Measurements from ENCODE around the gene UCK1. TPM values are rescaled to one million over a fixed set of nuclear protein-coding genes. Genes with fewer than 3 reads are reported as not detected.

Gene UCK1
- total RNA-seq, 4 donors from 2014 or later = 17.3 to 39.1 (median 24.8) TPM

GRCh38 chr9:131567910-131568309, 36.8 kb upstream of the UCK1 start:
- H3K27ac ChIP-seq = no peak overlapping the region
- no peak for TF ChIP-seq POLR2A (IDR thresholded peaks at IDR 0.05)
- H3K27me3 ChIP-seq = no peaks in the 10 kb centered on the region
- peaks cover 0 to 4% (median under 1%) of the 10 kb centered on the region in 3 donors for H3K9me3 ChIP-seq
- H3K36me3 ChIP-seq = peaks cover 0 to 21% (median 0%) of the 10 kb centered on the region in 3 donors
- DNase-seq = no peak
- intact Hi-C loops (cut with DNase I) = no loop called here
- 86 to 87% methylated on average over 5 of the region's 8 CpGs for WGBS, 2 donors
- H3K4me1 ChIP-seq = no peaks in the 10 kb centered on the region
- H3K4me3 ChIP-seq = no peak overlapping the region

- H3K36me3 ChIP-seq = peaks cover 0 to 4% (median 0%) of the 10 kb centered on the region in 3 donors
- intact Hi-C loops (cut with DNase I) = no loop called here
- WGBS, 2 donors = 85 to 94% methylated on average over 3 of the region's 3 CpGs
- no peaks in the 10 kb centered on the region for H3K4me1 ChIP-seq
- H3K27me3 ChIP-seq = no peaks in the 10 kb centered on the region
- DNase-seq = no peak
- H3K4me3 ChIP-seq = no peak overlapping the region
- peaks cover 0 to 9% (median 7%) of the 10 kb centered on the region in 3 donors for H3K9me3 ChIP-seq
- no peak for TF ChIP-seq POLR2A (IDR thresholded peaks at IDR 0.05)
- TF ChIP-seq CTCF (IDR thresholded peaks at IDR 0.05) = no peak
- no peak overlapping the region for H3K27ac ChIP-seq
Measured at GRCh38 chr9:131566158-131566557, 35.1 kb upstream of the UCK1 start.

GRCh38 chr9:131565369-131565768, 34.3 kb upstream of the UCK1 start:
- no peaks in the 10 kb centered on the region for H3K36me3 ChIP-seq
- H3K27ac ChIP-seq = no peak overlapping the region
- peaks cover 0 to 10% (median 9%) of the 10 kb centered on the region in 3 donors for H3K9me3 ChIP-seq
- H3K4me1 ChIP-seq = no peaks in the 10 kb centered on the region
- no peak overlapping the region for H3K4me3 ChIP-seq
- 72 to 88% methylated on average over 5 of the region's 5 CpGs for WGBS, 2 donors
- intact Hi-C loops (cut with DNase I) = no loop called here
- H3K27me3 ChIP-seq = no peaks in the 10 kb centered on the region
- TF ChIP-seq CTCF (IDR thresholded peaks at IDR 0.05) = no peak
- TF ChIP-seq POLR2A (IDR thresholded peaks at IDR 0.05) = no peak
- DNase-seq = no peak

GRCh38 chr9:131562032-131562959, 31.2 kb upstream of the UCK1 start:
- Histone ChIP-seq H3K4me1 (no peaks in the 10 kb centered on the region), H3K27me3 (no peaks in the 10 kb centered on the region), H3K4me3 (no peak overlapping the region), H3K9me3 (peaks cover 0 to 13% (median 9%) of the 10 kb centered on the region in 3 donors), H3K36me3 (no peaks in the 10 kb centered on the region), H3K27ac (no peak overlapping the region)
- TF ChIP-seq CTCF (IDR thresholded peaks at IDR 0.05) (no peak), POLR2A (IDR thresholded peaks at IDR 0.05) (no peak)
- WGBS, 2 donors = 55 to 60% methylated on average over 9 of the region's 9 CpGs
- intact Hi-C loops (cut with DNase I) = no loop called here
- no peak for DNase-seq

GRCh38 chr9:131559421-131560000, 28.4 kb upstream of the UCK1 start:
- H3K27me3 ChIP-seq = peaks cover 0 to 27% (median 0%) of the 10 kb centered on the region in 4 donors
- no peak for DNase-seq
- TF ChIP-seq CTCF (IDR thresholded peaks at IDR 0.05) (no peak), POLR2A (IDR thresholded peaks at IDR 0.05) (no peak)
- intact Hi-C loops (cut with DNase I) = no loop called here
- H3K4me3 ChIP-seq = no peak overlapping the region
- H3K36me3 ChIP-seq = no peaks in the 10 kb centered on the region
- no peak overlapping the region for H3K27ac ChIP-seq
- H3K4me1 ChIP-seq = no peaks in the 10 kb centered on the region
- H3K9me3 ChIP-seq = peaks cover 0 to 13% (median 9%) of the 10 kb centered on the region in 3 donors
- WGBS, 2 donors = 75 to 80% methylated on average over 1 of the region's 1 CpG

All from esophagus squamous epithelium (tissue), 5 donors.